GM10248 (cell line): ENCODE results near the gene ADSL.

Source experiments
- CTCF ChIA-PET: fragments of 300-600 bp; sonication (Branson Sonifier 250); formaldehyde crosslinking; extraction: SDS; loops from one replicate; lab custom pipeline; 2021; ENCODE audit warnings: antibody characterized with exemption; lab: Yijun Ruan, JAX
- POLR2A ChIA-PET: fragments of 350-650 bp; sonication (Branson Sonifier 250); formaldehyde crosslinking; extraction: SDS; loops from one replicate; lab custom pipeline; 2020; ENCODE audit warnings: antibody characterized with exemption; lab: Yijun Ruan, JAX
- DNase-seq: peaks from one replicate; pipeline ENCODE4 v3.0.0; 2012; ENCODE audit errors: extremely low spot score
- TF ChIP-seq, protein P1 (sequence below): IDR thresholded peaks from 2 replicates; pipeline ENCODE4 v1.5.1; 2012; ENCODE audit warnings: mild to moderate bottlenecking, low read depth; ENCODE audit errors: extremely low read depth, missing control alignments, control extremely low read depth

The ADSL gene

DNA sequence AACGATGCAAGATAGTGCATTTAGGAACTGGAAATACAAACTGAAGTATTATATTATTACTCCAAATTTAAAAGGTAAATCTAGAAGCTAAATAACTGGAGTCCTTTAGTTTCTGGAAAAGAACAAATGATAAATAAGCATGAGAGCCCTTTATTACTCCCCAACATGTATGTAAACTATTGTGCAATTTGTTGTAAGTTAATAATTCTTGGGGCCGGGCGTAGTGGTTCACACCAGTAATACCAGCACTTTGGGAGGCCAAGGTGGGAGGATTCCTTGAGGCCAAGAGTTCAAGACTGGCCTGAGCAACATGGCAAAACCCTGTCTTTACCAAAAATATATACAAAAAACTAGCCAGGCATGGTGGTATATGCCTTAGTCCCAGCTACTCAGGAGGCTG lies 35.2 kb downstream of the ADSL start:
- no peak for DNase-seq
- TF ChIP-seq, protein P1, sequence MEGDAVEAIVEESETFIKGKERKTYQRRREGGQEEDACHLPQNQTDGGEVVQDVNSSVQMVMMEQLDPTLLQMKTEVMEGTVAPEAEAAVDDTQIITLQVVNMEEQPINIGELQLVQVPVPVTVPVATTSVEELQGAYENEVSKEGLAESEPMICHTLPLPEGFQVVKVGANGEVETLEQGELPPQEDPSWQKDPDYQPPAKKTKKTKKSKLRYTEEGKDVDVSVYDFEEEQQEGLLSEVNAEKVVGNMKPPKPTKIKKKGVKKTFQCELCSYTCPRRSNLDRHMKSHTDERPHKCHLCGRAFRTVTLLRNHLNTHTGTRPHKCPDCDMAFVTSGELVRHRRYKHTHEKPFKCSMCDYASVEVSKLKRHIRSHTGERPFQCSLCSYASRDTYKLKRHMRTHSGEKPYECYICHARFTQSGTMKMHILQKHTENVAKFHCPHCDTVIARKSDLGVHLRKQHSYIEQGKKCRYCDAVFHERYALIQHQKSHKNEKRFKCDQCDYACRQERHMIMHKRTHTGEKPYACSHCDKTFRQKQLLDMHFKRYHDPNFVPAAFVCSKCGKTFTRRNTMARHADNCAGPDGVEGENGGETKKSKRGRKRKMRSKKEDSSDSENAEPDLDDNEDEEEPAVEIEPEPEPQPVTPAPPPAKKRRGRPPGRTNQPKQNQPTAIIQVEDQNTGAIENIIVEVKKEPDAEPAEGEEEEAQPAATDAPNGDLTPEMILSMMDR = no peak
- ChIA-PET POLR2A (no interaction called here), CTCF (interaction anchor here (1.9 kb wide), 1 partner anchor 9 kb away, joined by 5 read pairs; no protein-coding TSS in a partner anchor)

DNA sequence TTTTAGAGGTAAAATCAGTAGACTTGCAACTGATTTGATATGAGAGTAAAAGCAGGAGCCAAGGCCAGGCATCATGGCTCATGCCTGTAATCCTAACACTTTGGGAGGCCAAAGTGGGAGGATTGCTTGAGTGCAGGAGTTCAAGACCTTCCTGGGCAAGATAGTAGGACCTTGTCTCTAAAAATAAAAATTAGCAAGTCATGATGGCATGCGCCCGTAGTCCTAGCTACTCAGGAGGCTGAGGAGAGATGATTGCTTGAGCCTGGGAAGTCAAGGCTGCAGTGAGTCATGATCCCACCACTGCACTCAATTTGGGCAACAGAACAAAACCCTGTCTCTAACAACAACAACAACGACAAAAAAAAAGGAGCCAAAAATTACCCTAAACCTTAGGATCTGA lies 37.6 kb downstream of the ADSL start:
- ChIA-PET CTCF (interaction anchor here (1.2 to 2.3 kb wide), 4 partner anchors 10 to 35 kb away, joined by 4 to 7 read pairs (median 6); no protein-coding TSS in a partner anchor), POLR2A (interaction anchor here (1.2 kb wide), 1 partner anchor 14 kb away, joined by 8 read pairs; no protein-coding TSS in a partner anchor)
- no peak for DNase-seq
- TF ChIP-seq, protein P1 = no peak

DNA sequence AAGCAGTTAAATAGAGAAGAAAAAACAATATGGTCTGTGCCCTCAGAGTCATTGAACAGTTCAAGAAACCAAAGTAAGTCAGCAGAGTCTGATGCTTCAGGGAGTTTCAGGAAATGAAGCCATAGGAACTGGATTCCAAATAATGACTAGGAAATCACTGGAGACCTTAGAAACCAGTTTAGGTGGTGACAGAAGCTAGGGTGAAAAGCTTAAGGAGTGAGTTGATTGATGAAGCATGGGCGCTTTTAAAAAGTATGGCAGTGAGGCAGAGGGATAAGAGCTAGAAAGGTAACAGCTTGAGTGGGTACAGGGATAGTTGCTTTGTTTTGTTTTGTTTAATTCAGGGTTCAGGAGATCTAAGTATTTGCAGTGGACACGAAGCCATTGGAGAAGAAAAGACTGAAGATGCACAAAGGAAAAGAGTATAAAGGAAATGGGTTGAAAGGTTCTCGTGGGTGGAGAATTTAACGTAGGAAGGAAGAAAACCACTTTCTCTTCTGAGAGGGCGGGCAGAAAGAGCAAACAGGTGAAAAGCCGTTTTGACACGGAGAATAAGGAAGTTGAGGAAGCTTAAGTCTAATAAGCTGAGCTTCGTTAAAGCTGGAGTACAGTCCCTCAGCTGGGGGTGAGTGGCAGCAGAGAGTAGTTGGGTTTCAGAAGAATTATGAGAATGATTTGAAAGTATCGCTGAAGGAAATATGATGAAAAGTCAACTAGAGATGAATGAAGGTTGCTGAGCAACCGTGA lies 38.9 kb downstream of the ADSL start:
- TF ChIP-seq, protein P1 = no peak
- POLR2A ChIA-PET = no interaction called here
- peak; percentile 70 for DNase-seq
- CTCF ChIA-PET = interaction anchor here (0.6 to 2.3 kb wide), 8 partner anchors 9 to 327 kb away, joined by 3 to 7 read pairs (median 4); no protein-coding TSS in a partner anchor

DNA sequence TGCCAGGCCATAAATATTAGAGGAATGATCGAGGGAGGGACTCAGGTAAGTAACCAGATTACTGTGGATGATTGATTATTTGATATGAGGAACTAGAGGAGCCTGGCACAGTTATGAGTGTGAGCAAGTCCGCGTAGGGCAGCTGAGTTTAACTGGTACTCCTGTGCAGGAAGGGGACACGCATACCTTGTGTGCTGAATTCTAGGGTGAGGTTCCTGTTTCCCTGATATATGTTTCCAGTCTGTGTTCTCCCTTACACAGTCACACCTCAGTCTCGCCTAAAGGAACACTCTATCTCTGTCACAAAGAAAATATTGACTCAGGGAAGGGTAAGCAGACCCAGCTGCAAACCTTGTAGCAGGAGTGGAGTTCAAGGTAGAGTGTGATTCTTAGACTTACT lies 41.4 kb downstream of the ADSL start:
- ChIA-PET CTCF (interaction anchor here (1.0 to 2.0 kb wide), 2 partner anchors 9 to 12 kb away, joined by 4 read pairs; no protein-coding TSS in a partner anchor), POLR2A (no interaction called here)
- no peak for DNase-seq
- TF ChIP-seq, protein P1 = no peak

DNA sequence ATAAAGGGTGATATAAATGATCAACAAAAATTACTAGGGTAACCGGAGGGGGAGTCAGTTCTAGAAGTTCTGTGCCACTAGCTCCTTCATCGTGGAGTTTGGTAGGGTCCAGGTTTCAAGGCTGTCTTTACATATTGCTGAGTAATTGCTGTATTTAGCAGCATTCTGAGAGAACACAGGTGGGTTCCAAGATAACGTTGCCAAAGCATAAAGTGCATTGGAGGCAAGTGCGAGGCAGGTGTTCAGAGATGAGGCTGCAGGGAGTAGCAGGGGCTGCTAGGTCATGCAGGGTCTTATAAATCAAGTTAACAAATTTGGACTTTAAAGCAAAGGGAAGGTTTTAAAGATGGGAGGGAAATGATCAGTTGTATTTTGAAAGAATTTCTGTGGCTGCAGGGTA lies 41.9 kb downstream of the ADSL start:
- TF ChIP-seq, protein P1 = no peak
- POLR2A ChIA-PET = no interaction called here
- CTCF ChIA-PET = interaction anchor here (1.0 to 2.0 kb wide), 2 partner anchors 9 to 13 kb away, joined by 4 read pairs; no protein-coding TSS in a partner anchor
- no peak for DNase-seq

DNA sequence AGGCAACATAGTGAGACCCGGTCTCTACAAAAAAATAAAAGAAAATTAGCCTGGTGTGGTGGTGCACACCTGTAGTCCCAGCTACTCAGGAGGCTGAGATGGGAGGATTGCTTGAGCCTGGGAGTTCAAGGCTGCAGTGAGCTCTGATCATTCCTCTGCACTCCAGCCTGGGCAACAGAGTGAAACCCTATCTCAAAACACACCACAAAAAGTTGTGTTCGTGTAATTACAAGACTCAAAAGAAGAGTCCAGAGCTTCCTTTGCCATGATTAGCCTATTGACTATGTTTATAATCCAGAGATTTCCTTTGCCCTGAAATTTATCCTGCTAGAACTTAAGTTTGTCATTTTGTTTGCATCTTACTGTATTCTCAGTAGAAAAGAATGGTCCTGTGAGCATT lies 45.1 kb downstream of the ADSL start:
- TF ChIP-seq, protein P1 = no peak
- POLR2A ChIA-PET = no interaction called here

More for the DNA sequence above, 45.1 kb downstream of the ADSL start:
- no peak for DNase-seq
- CTCF ChIA-PET = interaction anchor here (0.9 to 1.6 kb wide), 4 partner anchors 10 to 260 kb away, joined by 3 to 5 read pairs (median 3); no protein-coding TSS in a partner anchor
